Activated naive CD8-positive, alpha-beta T cell treated with anti-CD3 and anti-CD28 coated beads for 36 hours (primary cell): ENCODE data around the gene NDUFA7. TPM values are rescaled to one million over a fixed set of nuclear protein-coding genes. Genes with fewer than 3 reads are reported as not detected.
"Not testable (repeated sequence)": the region's sequence is repeated elsewhere in the genome, so short reads cannot be mapped to it uniquely, and the experiment has no call there.

Source experiments
- DNase-seq: peaks from one replicate; pipeline ENCODE4 v3.0.0; 2021
- H3K27ac Mint-ChIP-seq: one replicate; pipeline ENCODE4 v1.8.0; 2022; ENCODE audit warnings: mild to moderate bottlenecking, moderate library complexity, mixed read lengths
- H3K27me3 Mint-ChIP-seq: one replicate; pipeline ENCODE4 v1.8.0; 2022; ENCODE audit warnings: mild to moderate bottlenecking, mixed read lengths
- H3K36me3 Mint-ChIP-seq: one replicate; pipeline ENCODE4 v1.8.0; 2021; ENCODE audit warnings: mild to moderate bottlenecking, mixed read lengths
- H3K4me1 Mint-ChIP-seq: one replicate; pipeline ENCODE4 v1.8.0; 2021; ENCODE audit warnings: mixed read lengths
- H3K4me3 Mint-ChIP-seq: one replicate; pipeline ENCODE4 v1.8.0; 2022; ENCODE audit warnings: mild to moderate bottlenecking, moderate library complexity, mixed read lengths
- H3K9me3 Mint-ChIP-seq: one replicate; pipeline ENCODE4 v1.8.0; 2022; ENCODE audit warnings: mixed read lengths
- total RNA-seq, 2 experiments: library from RNA; stranded (reverse); gene quantifications; one replicate each; pipeline ENCODE4 v1.2.3, GENCODE V29; 2021

Gene NDUFA7
- total RNA-seq, result 10 to 100 TPM; 78.0 to 84.8 TPM

GRCh38 chr19:8321067-8321985 lies at the start of gene NDUFA7, which contains the start of gene RPS28:
Gene NDUFA7, minus strand, starts transcription at chr19:8321375. Its CDS starts 17 bp downstream, at chr19:8321358.
Gene RPS28, plus strand, starts transcription at chr19:8321496. Its CDS starts 35 bp downstream, at chr19:8321531.
- Mint-ChIP-seq H3K4me3 (peak within 1 kb of the TSS; percentile 97), H3K4me1 (peaks cover 25% of the 10 kb centered on the region), H3K27ac (peak within 1 kb of the TSS; percentile 95), H3K9me3 (no peaks in the 10 kb centered on the region), H3K36me3 (peaks cover 43% of the 10 kb centered on the region), H3K27me3 (no peaks in the 10 kb centered on the region)
- peak; percentile 94 for DNase-seq

- Mint-ChIP-seq H3K36me3 (no peaks in the 10 kb centered on the region), H3K4me3 (no peak overlapping the region), H3K4me1 (peaks cover 11% of the 10 kb centered on the region), H3K27me3 (peaks cover 36% of the 10 kb centered on the region), H3K9me3 (no peaks in the 10 kb centered on the region), H3K27ac (no peak overlapping the region)
- DNase-seq, result no peak
These were observed 49.2 kb upstream of the NDUFA7 start for GRCh38 chr19:8370176-8371010.

DNA sequence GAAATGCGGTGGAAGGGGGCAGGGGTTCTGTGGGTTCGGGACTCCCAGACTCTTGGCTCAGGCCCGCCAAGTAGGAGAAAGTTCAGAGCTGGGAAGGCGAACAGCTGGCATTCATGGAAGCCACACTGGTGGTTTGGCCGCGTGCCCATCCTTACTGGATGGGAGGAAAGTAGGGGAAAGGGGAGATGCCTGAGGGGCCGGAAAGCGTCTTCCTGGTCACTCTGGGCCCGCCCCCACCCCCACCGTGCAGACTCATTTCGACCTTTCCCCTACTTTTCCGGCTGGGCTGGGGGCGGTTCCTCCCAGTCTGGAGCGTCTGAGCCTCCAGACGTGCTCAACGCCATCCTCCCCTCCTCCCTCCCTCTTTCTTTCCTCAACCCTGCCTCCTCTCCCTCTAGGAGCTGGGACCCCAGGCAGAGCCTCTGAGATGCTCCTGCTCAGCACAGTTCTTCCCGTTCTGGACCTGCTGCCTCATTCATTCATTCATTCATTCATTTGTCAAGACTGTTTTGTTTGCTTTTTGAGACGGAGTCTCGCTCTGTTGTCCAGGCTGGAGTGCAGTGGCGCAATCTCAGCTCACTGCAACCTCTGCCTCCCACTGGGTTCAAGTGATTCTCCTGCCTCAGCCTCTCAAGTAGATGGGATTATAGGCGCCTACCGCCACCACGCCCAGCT lies 46.3 kb upstream of the NDUFA7 start:
- H3K9me3 Mint-ChIP-seq, result no peaks in the 10 kb centered on the region
- peaks cover 63% of the 10 kb centered on the region for H3K27me3 Mint-ChIP-seq
- no peak overlapping the region for H3K27ac Mint-ChIP-seq
- H3K36me3 Mint-ChIP-seq, result peaks cover 2% of the 10 kb centered on the region
- no peak overlapping the region for H3K4me3 Mint-ChIP-seq
- H3K4me1 Mint-ChIP-seq, result peaks cover 17% of the 10 kb centered on the region
- no peak for DNase-seq

DNA sequence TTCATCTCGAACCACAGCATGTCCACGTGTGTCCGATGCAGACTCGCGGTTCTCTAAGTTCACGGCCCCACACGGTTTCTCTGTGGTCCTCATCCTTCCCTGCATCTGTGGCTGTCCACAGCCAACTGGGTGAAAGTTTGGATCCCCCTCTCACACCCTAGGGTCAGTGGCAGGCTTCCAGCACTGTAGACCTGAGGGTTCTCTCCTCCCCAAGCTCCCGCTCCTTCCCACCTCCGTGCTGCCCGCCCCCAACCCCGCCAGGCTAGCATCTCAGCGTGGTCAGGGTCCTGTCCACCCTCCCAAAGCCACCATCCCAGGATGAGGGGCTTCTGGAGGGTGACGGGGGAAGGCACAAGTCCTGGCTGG lies 45.8 kb upstream of the NDUFA7 start:
- no peak for DNase-seq
- Mint-ChIP-seq H3K4me3 (no peak overlapping the region), H3K36me3 (peaks cover 2% of the 10 kb centered on the region), H3K4me1 (peaks cover 22% of the 10 kb centered on the region), H3K27me3 (peaks cover 68% of the 10 kb centered on the region), H3K9me3 (no peaks in the 10 kb centered on the region), H3K27ac (no peak overlapping the region)

GRCh38 chr19:8366121-8366581 lies 45.0 kb upstream of the NDUFA7 start:
- Mint-ChIP-seq H3K9me3 (no peaks in the 10 kb centered on the region), H3K4me3 (no peak overlapping the region), H3K27ac (no peak overlapping the region), H3K36me3 (peaks cover 2% of the 10 kb centered on the region), H3K27me3 (peaks cover 71% of the 10 kb centered on the region), H3K4me1 (peaks cover 23% of the 10 kb centered on the region)
- DNase-seq, result no peak

- Mint-ChIP-seq H3K27ac (peak within 1 kb of the TSS; percentile 76), H3K4me1 (peaks cover 21% of the 10 kb centered on the region), H3K36me3 (peaks cover 2% of the 10 kb centered on the region), H3K4me3 (peak within 1 kb of the TSS; percentile 87), H3K27me3 (peaks cover 76% of the 10 kb centered on the region), H3K9me3 (no peaks in the 10 kb centered on the region)
- peak; percentile 76 for DNase-seq
These were observed 42.9 kb upstream of the NDUFA7 start, which contains the start of gene ANGPTL4 for GRCh38 chr19:8363803-8364771. Gene ANGPTL4, plus strand, starts transcription at chr19:8364155. Its CDS starts 167 bp downstream, at chr19:8364322.

DNA sequence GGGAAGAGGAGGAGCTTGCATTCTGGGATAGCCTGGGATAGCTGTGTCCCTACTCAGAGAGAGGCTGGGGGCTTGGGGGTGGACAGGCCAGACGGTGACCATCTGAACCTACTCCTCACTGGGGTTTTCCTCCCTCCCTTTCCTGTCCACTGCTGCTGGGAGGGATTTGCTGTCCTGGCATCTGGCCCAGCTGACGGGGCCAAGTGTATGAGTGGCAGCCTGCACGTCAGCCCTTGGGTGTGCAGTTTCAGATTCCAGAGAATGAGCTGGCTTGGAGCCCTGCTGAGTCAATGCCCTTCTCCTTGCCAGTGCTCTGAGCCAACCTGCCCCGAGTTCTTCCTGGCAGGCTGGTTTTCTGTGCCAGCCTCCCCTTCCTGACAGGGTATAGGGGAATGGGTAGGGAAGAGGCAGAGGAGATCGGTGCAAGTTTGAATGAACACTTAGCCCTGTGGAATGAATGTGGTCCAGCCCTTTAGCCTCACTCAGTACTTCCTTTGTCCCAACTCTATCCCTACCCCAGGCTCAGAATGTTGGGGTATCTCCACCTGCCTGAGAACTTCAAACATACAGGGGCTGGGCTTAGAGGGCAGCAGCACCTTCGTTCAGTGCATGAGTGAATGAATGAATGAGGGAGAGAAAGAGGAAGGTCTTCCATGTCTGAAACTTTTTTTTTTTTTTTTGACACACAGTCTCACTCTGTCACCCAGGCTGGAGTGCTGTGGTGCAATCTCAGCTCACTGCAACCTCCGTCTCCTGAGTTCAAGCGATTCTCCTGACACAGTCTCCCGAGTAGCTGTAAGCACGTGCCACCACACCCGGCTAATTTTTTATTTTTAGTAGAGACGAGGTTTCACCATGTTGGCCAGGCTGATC lies 41.0 kb upstream of the NDUFA7 start:
- Mint-ChIP-seq H3K4me1 (peaks cover 15% of the 10 kb centered on the region), H3K27ac (no peak overlapping the region), H3K36me3 (peaks cover 2% of the 10 kb centered on the region), H3K9me3 (no peaks in the 10 kb centered on the region), H3K27me3 (peaks cover 58% of the 10 kb centered on the region), H3K4me3 (peak overlapping the region; percentile 23)
- DNase-seq, result no peak

- peaks cover 2% of the 10 kb centered on the region for H3K36me3 Mint-ChIP-seq
- no peak overlapping the region for H3K27ac Mint-ChIP-seq
- H3K27me3 Mint-ChIP-seq, result peaks cover 38% of the 10 kb centered on the region
- H3K4me1 Mint-ChIP-seq, result peaks cover 17% of the 10 kb centered on the region
- H3K9me3 Mint-ChIP-seq, result no peaks in the 10 kb centered on the region
- no peak overlapping the region for H3K4me3 Mint-ChIP-seq
- DNase-seq, result no peak
These were observed 39.0 kb upstream of the NDUFA7 start for GRCh38 chr19:8360196-8360595.

- H3K4me3 Mint-ChIP-seq, result no peak overlapping the region
- H3K27me3 Mint-ChIP-seq, result peaks cover 28% of the 10 kb centered on the region
- H3K36me3 Mint-ChIP-seq, result peaks cover 2% of the 10 kb centered on the region
- no peak for DNase-seq
- no peak overlapping the region for H3K27ac Mint-ChIP-seq
- no peaks in the 10 kb centered on the region for H3K9me3 Mint-ChIP-seq
- peaks cover 16% of the 10 kb centered on the region for H3K4me1 Mint-ChIP-seq
These were observed 37.8 kb upstream of the NDUFA7 start for GRCh38 chr19:8358948-8359347.

- no peak overlapping the region for H3K27ac Mint-ChIP-seq
- no peak for DNase-seq
These were observed 35.9 kb upstream of the NDUFA7 start for GRCh38 chr19:8357007-8357521.

DNA sequence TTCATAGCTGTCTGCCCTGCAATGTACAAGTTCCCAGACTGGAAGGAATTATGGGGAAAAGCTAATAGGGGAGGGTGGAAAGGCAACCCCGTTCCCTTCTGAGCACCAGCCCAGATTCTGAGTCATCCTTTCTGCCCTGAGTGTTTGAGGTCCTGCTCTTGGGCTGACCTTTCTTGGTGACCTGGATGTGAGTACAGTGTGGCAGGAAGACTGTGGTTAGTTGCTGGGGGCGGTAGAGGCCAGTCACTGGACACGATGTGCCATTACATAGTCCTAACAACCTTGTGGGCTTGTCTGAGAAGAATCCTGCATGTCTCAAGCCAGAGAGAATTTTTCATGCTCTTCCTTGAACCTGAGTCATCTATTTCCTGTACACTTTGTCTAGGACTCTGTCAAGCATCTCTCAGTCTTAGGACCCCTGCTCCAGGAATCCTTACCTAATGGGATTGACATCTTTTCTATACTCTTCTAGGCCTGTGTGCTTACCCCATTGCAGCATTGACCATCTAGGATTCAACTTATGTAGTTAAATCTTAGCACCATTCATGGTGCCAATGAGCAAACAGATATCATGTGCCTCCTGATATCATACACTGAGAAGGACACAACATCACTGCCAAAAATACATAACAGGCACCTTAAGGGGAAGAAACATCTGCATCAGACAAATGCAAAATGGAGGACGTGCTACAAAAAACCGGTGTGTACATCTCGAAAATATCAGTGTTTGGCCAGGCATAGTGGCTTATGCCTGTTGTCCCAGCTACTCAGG lies 34.6 kb upstream of the NDUFA7 start:
- no peaks in the 10 kb centered on the region for H3K9me3 Mint-ChIP-seq
- H3K4me1 Mint-ChIP-seq, result peaks cover 7% of the 10 kb centered on the region
- DNase-seq, result no peak
- peaks cover 30% of the 10 kb centered on the region for H3K27me3 Mint-ChIP-seq
- no peak overlapping the region for H3K4me3 Mint-ChIP-seq
- H3K27ac Mint-ChIP-seq, result no peak overlapping the region
- H3K36me3 Mint-ChIP-seq, result no peaks in the 10 kb centered on the region

More at GRCh38 chr19:8357007-8357521, 35.9 kb upstream of the NDUFA7 start:
- H3K36me3 Mint-ChIP-seq, result no peaks in the 10 kb centered on the region
- no peak overlapping the region for H3K4me3 Mint-ChIP-seq
- H3K27me3 Mint-ChIP-seq, result peaks cover 22% of the 10 kb centered on the region
- peaks cover 9% of the 10 kb centered on the region for H3K4me1 Mint-ChIP-seq
- H3K9me3 Mint-ChIP-seq, result no peaks in the 10 kb centered on the region

DNA sequence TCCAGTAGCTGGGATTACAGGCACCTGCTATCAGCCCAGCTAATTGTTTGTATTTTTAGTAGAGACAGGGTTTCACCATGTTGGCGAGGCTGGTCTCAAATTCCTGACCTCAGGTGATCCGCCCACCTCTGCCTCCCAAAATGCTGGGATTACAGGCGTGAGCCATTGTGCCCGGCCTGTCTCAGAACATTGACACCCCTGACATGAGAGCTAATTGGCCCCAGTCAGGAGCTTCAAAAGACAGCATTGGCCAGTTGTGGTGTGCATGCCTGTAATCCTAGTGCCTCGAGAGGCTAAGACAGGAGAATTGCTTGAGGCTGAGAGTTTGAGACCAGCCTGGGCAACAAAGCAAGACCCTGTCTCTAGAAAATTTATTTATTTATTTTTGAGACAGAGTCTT lies 31.7 kb upstream of the NDUFA7 start:
- DNase-seq, H3K27ac Mint-ChIP-seq, H3K36me3 Mint-ChIP-seq, H3K4me3 Mint-ChIP-seq, H3K4me1 Mint-ChIP-seq, H3K9me3 Mint-ChIP-seq: not testable (repeated sequence)
- H3K27me3 Mint-ChIP-seq, result peaks cover 30% of the 10 kb centered on the region
